A204.1 (cell line): Measurements from ENCODE around the gene SPRED1.
"Not testable (repeated sequence)": the region's sequence is repeated elsewhere in the genome, so short reads cannot be mapped to it uniquely, and the experiment has no call there.

Experiments used
- FAIRE-seq: peaks from 2 replicates; lab custom pipeline; 2012; peaks lifted over from hg19 to GRCh38; lab: Jason Lieb, UNC

Gene SPRED1

DNA sequence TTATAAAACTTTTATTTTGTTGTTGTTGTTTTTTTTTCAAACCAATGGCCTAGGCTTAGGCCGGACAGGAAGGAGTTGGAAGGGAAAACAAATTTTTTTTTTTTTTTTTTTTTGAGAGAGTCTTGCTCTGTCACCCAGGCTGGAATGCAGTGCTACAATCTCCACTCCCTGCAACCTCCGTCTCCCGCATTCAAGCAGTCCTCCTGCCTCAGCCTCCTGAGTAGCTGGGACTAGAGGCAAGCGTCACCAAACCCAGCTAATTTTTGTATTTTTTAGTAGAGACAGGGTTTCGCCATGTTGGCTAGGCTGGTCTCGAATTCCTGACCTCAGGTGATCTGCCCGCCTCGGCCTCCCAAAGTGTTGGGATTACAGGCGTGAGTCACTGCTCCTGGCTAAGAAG is 15.6 kb upstream of the SPRED1 start:
- not testable (repeated sequence) for FAIRE-seq

DNA sequence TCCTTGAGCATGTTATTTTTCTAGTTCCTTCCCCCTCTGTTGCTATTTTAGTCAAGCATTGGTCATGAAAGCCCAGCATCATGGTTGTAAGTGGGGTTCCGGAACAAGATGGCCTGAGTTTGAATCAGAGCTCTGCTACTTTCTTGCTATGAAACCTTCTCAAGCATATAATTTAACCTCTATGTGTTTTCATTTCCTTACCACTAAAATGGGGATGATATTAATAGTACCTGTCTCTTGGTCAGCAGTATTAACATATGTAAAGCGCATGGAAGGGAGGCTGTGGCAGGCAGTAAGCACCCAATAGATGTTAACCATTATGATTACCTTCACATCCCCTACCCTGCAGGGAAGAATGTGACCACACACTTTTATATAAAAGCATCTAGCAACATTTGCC is 14.3 kb upstream of the SPRED1 start:
- FAIRE-seq = no peak

DNA sequence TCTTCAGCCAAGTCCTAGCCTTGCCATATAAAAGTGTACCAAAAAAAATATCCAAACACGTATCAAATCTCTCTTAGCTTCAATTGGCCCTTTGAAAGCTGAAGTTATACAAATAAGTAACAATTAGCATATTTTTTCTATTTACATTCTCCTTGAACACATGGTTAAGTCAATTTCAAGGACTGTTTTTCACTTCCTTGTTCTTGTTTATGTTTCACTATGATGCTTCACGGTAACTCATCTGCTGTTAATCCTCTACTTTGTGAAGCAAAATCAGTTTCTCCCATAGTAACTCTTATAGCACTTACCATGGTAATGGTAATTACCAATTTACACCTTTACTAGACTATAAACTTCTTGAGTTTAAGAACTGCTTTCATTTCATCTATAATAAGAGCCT is 10.6 kb upstream of the SPRED1 start:
- FAIRE-seq = no peak

DNA sequence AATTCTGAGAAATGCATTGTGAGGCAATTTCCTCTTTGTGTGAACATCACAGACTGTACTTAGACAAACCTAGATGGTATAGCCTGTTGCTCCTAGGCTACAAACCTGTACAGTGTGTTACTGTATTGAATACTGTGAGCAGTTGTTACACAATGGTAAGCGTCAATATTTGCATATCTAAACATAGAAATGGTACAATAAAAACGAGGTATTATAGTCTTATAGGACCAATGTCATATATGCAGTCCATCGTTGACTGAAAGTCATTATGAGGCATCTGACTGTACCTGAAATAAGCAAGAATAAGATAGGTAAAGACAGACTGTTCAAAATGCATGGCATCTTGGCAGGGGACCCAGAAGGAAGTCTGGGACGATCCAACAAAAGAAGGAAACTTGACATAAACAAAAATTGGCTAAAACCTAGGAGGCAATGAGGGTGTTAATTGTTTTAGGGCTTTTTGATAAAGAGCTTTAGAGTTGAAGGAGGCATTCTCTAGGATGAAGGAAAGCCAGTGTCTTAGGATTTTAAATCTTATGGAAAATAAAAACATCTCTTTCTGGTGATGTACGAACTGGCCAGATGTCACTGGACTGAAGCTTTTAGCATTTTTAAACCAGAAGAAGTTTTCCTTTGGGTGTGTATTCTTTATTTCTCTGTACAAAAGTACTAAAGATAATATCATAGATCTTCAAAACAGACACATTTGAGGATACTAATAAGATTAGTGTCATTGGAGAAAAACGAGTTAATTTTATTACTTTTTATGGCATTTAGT is 9.2 kb upstream of the SPRED1 start:
- no peak for FAIRE-seq

DNA sequence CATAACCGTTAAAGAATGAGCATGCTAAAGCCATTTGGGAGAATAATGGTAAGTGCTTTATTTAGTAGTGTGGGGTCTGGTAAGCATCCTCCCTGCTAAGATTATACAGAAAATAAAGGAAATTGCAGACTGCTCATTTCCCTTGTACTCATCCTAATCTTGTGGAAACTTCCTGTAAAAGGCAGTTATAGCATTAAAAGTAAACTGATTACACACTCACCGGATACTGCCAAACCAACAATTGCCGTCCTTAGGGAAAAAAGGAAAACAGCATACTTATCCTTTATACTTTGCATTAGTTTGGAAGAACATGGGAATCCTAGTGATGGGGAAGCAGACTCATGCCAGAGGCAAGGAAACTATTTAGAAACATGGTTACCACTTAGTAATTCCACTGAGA is 5.3 kb upstream of the SPRED1 start:
- no peak for FAIRE-seq

DNA sequence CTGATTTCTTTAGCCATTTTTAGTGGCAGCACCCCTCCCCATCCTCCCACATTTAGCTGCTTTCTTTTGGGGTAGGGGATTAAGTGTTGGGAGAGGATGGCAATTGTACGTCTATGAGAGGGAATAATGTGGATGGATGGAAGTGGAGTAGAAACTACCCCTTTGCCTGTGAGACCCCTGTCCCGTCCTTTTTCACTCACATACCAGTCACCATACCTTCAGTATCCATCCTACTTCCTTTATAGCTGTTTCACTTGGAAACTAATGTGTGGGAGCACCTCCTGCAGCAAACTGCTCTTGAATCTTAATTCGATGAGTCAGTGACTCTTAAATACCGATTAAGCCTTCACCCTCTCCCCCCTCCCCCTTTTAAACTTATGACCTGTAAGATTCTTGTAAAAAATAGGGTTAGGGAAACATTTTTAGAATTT is 730 bp downstream of the SPRED1 start:
- FAIRE-seq = no peak

DNA sequence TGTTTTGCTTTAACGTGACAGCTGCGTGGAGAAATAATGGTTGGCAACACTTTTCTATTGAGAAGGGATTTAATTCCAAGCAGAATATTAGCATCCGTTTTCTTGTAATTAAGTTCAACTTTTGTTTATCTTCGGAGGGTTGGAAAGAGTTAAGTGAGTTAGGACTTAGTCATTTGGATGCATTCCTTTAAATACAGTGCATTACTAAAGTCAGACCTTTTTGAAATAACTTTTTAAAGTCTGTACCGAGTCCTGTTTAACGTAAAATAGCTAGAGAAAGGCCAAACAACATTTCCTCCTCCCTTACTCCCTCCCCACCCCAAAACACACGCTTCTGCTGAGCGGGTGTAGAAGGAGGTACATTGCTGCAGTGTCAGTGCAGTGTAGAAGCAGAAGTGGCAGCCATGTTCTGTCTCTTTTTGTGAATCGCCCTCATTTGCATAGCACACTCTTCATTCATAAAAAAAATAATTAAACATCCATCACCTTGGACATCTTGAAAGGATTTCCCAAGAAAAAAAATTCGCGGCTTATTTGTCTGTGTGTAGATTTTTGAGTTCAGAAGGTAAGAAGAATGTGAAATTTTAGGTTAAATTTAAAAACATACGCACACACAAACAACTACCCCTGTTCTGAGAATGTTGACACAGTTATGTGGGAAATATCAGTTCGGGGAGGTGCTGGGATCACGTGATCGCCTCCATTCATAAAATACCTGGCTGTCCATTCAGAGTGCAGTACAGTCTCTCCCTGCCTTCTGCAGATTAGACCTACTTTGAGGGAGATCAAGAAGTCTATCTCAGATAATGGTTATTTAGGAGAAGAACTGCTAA is 1.6 kb downstream of the SPRED1 start:
- FAIRE-seq = no peak

DNA sequence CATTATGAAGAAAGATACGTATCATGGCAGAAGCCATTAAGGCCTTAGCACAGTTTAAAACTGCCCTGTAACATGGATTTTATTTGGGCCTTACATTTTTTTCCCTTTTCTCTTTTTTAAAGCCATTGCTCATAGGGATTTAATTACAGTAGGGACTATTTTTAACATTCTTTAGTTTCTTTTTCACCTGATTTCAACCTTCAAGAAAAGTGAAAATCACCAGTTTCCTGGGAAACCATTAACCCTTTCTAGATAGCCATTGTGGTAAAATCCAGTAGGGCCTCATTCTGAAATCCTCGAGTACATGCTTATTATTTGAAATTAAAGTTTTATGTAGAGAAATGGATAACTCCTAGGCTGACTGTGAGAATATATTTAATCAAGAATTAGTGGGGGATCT is 3.1 kb downstream of the SPRED1 start:
- no peak for FAIRE-seq

DNA sequence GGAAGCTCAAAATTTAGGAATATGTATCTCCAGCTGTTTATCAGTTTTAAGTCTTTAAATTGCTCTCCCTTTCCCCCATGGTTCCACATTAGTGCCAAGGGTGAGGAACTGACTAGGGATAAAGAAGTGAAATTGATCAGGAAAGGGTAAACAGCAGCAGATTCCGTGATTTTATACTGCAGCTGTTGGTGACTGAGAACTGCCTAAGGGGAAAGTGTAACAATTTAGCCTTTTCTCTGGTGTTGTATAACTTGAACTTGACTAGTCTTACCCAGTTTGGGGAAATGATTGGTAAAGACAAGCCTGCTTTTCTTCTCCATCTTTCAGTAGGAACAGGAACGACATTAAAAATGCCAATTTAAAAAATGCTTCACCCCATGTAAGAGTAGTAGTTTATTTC is 5.0 kb downstream of the SPRED1 start:
- no peak for FAIRE-seq

DNA sequence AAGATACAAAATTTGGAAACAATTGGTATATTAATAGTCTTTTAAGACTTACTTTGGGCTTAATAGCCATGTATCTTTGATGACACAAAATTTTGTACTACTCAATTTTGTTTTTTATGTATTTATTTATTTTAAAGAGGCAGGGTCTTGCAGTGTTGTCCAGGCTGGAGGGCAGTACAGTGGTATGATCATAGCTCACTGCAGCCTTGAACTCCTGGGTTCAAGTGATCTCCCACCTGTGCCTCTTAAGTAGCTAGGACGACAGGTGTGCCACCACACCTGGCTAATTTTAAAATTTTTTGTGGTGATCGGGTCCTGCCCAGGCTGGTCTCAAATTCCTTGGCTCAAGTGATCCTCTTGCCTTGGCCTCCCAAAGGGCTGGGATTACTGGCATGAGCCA is 6.5 kb downstream of the SPRED1 start:
- FAIRE-seq = no peak

DNA sequence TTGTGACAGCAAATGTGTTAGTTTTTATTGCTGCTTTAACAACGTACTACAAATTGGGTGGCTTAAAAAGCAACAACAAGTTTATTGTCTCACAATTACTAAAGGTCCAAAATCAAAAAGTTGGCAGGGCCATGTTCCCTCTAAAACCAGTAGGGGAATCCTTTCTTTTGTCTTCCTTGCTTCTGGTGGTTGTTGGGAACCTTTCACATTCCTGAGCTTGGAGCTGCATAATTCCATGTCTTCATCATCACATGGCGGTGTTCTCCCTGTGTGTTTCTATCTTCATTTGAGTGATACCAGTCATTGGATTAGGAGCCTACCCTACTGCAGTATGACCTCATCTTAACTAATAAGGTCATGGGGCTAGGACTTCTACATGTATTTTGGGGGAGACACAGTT is 7.4 kb downstream of the SPRED1 start:
- no peak for FAIRE-seq

DNA sequence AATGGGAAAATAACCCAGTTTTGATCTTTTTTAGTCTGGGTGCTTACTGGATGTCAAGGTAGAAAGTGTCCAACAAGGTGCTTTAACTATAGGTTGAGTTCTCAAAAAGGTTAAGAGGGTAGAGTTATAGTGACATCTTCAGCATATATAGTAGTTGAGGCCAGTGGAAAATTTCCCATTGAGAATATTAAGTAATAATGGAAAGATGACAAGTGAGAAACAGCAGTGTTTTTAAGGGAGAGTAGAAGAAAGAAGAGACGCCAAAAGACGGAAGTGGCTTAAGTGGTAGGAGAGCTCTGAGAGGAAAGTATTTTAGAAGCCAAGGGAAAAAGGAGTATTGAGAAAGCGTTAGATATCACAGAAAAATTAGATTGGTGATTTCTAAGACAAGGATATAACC is 10.6 kb downstream of the SPRED1 start:
- no peak for FAIRE-seq

DNA sequence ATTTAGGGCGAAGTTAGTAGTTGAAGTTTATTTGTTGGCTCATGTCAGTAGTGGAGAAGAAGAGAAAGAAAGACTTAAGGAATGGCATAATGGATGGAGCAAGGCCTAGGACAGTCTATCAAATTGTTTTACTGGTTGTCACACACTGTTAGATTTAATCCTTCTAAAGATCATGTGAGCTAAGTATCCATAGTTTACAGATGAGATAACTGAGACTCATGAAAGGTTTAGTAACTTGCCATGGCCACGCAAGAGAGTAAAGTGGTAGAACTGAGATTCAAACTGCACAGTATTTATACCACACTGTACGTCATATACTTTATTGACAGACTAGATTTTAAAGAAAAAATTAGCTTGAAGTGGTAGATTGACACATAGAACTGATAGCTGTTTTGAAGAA is 11.4 kb downstream of the SPRED1 start:
- FAIRE-seq = no peak

DNA sequence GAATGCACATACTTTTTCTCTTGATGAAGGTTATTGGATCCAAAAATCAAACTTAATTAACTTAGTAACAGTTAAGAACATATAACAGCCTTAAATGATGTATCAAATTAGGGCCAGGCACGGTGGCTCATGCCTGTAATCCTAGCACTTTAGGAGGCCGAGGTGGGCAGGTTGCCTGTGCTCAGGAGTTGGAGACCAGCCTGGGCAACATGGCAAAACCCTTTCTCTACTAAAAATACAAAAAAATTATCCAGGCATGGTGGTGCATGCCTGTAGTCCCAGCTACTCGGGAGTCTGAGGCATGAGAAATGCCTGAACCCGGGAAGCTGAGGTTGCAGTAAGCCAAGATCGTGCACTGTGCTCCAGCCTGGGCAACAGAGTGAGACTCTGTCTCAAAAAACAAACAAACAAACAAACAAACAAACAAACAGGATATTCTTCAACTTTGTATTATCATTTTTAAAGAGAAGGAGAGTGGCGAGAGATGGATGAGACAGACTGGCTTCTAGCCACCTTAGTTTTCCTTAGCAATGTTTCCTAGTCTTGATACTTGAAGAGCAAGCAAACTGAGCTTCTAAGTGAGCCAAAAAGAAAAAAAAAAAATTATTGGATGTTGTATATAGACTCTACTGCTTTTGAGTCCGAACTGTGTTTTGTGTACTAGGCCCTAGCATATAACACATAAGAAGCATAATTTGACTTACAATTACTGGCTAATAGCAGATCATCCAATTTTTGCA is 13.8 kb downstream of the SPRED1 start:
- FAIRE-seq = no peak

DNA sequence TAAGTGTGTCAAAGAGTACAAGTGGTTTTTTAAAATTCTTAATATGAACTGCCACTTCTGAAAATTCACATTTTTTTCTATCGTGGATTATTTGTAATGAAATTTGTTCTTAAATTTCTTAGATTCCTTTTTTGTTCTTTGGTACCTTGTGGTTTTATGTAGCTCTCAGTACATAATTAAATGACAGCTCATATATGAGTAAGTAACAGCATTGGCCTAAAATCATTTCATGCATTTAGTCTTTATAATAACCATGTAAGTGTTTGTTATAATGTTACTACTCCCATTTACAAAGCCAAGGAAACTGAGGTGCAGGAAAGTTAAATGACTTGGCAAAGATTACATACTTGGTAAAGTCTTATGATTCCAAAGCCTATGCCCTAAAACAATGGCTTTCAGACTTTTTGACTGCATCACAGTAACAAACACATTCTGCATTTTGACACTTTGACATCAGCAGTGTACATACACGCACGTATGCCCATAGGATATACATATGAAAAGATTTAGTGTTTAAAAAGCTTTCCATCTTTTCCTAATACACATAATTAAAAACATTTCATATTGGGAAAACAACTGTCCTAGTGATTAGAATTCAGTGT is 14.9 kb downstream of the SPRED1 start:
- no peak for FAIRE-seq

DNA sequence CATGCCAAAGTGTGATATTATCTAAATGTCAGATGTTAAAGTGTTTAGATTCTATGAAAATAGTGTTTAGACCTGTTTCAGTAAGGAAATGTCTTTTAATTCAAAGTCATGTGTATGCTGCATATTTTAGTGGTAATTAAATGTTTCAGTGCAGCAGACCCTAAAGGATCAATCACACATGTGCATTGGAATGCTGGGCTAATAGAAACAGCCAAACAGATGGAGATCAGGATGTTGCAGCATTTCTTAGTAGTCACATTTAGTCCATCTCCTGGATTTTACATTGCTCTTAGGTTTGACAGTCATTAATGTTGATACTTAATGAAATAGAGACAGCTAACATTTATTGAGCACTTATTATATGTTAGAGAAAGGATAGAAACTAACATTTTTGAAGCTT is 18.5 kb downstream of the SPRED1 start:
- FAIRE-seq = no peak

DNA sequence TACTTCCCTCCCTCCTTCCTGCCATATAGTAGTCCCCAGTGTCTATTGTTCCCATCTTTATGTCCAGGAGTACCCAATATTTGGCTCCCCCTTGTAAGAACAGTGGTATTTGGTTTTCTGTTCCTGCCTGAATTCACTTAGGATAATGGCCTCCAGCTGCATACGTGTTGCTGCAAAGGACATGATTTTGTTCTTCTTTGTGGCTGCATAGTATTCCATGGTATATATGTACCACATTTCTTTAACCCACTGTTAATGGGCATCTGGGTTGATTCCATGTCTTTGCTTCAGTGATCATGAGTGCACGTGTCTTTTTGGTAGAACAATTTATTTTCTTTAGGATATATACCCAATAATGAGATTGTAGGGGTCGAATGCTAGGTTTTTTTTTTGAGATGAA is 19.3 kb downstream of the SPRED1 start:
- FAIRE-seq = no peak

DNA sequence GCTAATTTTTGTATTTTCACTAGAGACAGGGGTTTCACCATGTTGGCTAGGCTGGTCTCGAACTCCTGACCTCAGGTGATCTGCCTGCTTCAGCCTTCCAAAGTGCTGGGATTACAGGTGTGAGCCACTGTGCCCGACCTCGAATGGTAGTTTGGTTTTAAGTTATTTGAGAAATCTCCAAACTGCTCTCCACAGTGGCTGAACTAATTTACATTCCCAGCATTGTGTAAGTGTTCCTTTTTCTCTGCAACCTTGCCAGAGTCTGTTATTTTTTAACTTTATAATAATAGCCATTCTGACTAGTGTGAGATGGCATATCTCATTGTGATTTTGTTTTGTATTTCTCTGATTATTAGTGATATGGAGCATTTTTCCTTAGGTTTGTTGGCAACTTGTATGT is 19.8 kb downstream of the SPRED1 start:
- FAIRE-seq = not testable (repeated sequence)

DNA sequence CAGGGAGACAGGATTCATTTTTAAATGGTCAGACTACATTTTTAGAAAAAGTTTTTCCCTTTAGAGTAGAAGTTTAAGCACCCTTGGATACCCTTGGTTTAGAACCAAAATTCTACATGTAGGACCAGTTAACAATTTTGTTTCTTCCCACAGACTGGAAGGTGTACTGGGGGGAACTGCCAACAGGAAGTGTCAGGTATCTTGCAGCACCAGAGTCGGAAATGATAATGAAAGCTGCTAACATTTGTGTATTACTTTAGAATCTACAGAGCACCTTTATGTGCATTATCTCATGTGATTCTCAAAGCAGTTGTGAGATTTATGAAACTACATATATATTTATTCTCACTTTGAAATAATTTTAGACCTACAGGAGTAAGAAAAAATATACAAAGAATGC is 21.5 kb downstream of the SPRED1 start:
- FAIRE-seq = no peak

DNA sequence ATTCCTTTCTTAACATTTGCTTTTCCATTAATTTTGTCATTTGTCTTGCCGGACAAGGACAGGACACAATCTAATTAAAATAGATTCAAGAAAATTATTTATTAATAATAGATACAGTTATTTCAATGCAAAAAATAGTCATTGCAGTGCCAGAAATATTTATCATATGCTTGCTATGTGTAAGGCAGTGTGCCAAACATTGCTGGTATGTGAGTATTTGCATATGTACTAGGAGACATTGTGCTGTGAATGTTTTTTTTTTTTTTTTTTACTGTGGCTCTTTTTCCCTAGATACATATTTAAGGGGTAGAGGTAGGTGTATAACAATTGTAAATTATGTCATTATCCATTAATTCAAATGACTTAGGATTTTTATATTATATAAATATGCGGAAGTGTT is 23.3 kb downstream of the SPRED1 start:
- no peak for FAIRE-seq

DNA sequence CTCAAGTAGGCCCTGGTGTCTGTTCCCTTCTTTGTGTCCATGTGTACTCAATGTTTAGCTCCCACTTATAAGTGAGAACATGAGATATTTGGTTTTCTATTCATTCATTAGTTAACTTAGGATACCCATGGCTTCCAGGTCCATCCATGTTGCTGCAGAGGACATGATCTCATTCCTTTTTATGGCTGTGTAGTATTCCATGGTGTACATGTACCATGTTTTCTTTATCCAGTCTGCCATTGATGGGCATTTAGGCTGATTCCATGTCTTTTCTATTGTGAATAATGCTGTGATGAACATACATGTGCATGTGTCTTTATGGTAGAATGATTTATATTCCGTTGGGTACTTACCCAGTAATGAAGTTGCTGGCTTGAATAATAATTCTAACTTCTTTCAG is 24.6 kb downstream of the SPRED1 start:
- FAIRE-seq = not testable (repeated sequence)

DNA sequence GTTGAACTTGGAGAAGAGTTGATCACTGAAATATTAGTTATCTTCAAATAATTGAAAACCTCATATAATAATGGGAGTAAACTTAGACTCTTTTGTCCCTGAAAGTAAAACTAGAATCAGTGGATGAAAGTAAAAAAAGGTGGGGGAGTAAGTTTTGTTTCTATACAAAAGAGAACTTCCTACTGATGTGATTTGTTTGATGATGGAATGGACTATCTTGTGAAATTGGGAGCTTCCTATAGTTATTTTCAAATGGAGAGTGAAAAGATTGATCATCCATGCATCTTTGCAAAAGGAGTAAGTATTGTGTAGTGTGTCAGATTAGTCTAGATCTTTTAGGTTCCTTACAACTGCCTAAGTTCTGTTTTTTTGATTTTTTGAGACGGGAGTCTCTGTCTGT is 28.4 kb downstream of the SPRED1 start:
- FAIRE-seq = no peak

DNA sequence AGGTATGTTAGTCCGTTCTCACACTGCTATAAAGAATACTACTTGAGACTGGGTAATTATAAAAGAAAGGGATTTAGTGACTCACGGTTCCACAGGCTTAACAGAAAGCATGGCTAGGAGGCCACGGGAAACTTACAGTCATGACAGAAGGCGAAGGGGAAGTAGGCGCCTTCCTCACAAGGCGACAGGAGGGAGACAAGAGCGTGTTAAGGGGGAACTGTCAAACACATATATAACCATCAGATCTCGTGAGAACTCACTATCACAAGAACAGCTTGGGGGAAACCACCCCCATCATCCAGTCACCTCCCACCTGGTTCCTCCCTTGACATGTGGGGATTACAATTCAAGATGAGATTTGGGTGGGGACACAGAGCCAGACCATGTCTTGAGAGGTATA is 30.4 kb downstream of the SPRED1 start:
- FAIRE-seq = no peak
